Activated effector memory CD4-positive, alpha-beta T cell treated with Interleukin-2 at 50 U/mL for 16 hours (primary cell): ENCODE results near the gene KCNJ18.
"Not testable (repeated sequence)": the region's sequence is repeated elsewhere in the genome, so short reads cannot be mapped to it uniquely, and the experiment has no call there.

Source experiments
- DNase-seq: peaks from one replicate; pipeline ENCODE4 v3.0.0-alpha.2; 2020

KCNJ18 gene

DNA sequence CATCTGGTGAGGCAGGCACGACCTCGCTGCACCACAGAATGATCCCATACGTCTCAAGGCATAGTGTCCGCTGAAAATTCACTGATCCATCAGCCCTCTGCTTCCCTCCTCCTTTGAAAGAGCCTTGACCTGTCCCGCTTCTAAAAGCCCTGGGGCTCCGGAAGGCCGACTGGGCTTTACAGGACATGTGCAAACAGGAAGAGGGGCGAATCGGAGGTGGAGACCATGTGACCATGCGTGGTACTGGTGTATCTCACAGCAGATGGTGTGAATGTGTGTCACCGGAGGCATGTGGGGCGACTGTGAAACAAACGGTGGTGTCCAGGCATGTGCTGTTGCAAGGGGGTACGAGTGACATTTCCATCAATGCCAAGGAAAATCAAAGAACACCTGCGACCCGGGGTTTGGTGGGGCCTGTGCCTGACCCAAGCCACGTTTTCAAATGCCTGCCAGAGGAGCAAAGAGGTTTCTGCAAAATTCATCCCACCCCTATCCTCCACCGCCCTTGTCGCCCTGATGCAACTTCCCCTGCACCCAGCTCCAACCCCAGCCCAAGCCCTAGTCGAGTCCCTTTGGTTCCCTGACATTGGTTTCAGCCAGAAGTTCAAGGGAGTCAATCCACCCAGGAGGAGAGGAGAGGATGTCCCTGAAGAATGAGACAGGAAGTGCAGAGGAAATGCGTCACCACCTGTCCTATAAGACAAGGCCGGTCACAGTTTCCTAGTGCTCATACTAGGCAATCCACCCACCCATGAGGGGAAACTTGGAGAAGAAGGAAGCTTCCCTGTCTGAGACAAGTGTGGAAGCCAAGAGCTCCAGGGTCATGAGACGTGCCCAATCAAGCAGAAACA is 5.9 kb upstream of the KCNJ18 start:
- DNase-seq: no peak

DNA sequence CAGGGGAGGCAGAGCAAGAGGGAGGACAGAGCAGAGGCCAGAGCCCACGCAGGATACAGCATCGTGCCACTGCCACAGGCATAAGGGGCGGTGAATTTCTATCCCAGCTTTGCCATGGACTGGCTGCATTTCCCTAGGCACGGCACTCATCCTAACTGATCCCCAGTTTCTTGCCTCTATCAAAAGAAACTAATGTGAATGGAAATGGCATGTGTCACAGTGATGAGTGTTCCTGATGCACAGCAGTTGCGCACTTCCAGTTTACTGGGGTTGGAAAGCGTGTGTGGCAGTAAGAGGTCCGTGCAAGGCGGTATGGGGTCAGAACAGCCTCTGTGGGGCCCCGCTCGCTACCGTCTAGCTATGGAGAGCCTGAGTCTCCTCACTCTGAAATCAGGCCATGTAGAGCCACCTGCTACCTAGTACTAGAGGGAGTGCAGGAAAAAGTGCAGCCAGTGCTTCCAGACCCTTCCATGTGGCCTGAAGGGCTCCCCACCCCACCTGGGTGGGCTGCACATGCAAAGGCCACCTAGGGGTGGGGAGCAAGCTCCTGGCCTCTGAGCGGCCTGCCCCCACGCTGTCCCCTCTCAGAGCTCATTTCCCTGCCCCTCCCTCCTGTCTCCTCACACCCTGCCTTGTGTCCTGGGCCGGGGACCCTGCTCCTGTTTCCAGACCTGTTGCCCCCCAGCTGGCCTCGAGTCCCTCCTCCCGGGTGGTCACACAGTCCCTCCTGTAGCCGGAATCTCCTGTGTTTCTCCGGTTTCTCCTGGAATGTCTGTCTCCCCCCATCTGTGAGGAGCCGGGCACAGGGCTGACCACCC is 5.0 kb upstream of the KCNJ18 start:
- DNase-seq: no peak

DNA sequence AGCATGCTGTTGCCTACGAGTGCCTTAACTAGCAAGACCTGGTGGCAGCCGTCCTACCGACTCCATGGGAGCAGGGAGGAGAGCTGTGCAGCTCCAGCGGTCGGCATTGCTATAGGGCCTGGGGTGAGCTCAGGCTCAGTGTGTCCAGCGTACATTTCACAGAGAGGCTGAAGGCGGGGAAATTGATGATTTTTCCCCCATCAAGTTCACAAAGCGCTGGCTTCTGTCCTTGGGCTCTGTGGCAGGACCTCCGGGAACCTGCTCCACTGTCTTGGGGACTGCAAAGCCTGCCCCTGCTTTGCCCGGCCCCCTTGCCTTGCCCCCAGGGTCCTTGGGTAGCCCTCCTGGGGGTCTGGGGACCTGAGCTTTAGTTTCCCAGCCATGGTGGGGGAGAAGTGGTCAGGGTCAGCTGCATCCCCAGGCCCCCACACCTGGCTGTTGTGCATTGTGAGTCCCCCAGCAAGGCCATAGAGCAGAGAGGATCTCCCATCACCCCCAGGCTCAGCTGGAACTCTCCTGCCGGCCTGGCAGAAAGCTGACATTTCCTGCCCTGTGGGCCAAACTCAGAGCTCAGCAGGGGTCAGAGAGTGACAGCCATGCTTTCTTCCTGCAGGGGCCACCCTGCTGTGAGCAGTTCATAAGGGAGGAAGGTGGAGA is 3.9 kb upstream of the KCNJ18 start:
- no peak for DNase-seq

DNA sequence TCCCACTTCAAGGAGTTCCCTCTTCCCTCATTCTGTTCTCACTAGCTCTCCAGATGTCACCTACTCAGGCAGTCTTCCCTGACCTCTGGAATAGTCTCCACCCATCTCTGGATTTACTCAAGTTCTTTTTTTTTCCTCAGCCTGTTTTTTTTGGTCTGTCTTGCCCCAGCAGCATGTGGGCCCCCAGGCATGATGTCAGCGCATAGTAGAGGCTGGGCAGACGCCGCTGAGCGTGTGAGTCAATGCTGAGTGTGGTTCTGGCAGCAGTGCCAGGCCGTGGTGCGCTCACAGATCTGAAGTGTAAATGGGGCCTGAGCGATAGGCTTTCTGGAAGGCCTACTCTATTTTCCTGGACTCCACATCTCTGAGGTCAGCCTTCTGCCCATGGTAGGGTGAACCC is 2.7 kb upstream of the KCNJ18 start:
- no peak for DNase-seq

DNA sequence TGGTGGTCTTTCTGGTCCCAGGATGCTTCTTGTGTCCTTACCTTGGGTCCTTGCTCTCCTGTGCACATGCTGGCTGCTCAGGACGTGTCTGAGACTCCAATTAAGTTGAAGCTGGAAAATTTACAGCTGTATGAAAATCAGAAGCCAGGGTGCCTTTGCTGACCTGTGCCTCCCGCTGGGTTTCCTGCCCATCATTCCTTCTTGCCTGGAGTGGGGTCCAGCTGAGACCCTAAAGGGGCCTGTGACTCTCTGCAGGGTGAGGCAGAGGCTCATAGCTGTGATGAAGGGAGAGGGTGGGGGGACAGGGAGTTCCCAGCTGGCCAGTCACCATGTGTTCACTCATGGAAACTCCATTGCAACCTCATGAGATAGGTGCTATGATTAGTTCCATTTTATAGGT is 1.5 kb upstream of the KCNJ18 start:
- DNase-seq: not testable (repeated sequence)

DNA sequence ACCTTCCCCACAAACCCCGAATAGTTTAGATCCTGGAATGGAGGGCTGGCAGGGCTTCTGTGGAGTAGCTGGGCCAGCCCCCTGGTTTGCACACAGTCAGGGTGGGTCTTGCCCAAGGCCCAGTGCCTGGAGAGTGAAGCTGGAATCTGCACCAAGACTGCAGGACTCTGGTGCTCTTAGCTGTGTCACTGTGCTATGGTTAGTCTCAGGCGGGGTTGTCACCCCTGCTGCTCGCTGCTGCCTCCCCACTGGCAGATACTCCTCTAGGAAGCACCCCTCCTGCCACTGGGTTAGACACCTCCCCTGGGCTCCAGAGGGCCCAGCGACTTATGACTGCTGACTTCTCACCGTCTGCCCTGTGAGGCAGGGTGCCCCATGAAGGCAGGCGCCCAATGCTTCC is 842 bp upstream of the KCNJ18 start:
- not testable (repeated sequence) for DNase-seq

DNA sequence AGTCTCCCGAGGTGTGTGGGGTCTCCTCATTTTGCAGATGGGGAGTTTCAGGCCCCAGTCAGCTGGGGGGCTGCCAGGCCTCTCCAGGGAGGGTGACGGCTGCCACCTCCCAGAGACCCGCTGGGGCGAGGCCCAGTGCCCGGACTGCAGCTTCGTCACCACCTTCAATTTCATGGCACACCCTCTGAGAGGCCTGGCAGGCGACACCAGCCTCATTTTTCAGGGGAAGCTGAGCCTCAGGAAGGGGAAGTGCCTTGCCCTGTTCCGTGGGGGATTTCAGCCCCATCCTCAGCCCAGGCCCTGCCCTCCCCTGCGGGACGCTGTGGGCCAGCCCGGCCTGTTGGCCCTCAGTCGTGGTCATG is 362 bp downstream of the KCNJ18 start:
- DNase-seq: not testable (repeated sequence)

DNA sequence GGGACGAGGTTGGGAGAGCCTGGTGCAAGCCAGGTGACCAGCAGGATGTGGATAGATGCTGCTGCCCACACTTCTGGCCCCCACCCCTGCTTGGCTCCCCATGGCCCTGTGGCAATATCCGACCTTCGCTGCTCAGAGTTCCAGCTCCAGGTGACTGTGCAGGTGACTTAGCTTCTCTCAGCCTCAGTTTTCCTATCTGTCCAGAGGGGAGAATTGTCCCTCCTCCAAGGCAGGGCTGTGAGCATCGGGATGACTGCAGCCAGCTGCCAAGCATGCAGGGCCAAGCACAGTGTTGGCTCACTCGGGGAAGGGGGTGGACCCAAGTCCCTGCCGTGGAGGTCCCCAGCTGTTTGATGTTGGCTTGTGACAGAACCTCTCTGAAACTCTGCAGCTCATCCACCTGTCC is 1.1 kb downstream of the KCNJ18 start:
- not testable (repeated sequence) for DNase-seq

DNA sequence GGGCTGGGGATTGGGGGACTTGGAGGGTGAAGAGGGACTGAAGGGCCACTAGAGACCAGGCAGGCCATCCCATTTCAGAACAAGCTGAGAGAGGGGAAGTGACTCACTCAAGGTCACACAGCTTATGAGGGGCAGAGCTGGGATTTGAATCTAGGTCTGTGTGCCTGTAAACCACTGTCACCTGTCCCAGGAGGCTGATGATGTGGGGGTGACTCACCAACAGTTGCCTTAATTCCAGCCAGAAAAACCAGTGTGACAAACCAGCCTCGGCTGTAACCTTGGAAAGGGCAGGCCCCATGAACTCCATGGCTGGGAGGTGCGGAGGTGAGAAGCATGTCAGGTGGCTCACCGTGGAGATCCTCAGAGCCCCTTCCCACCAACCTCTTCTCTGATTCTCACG is 1.6 kb downstream of the KCNJ18 start:
- DNase-seq: not testable (repeated sequence)

DNA sequence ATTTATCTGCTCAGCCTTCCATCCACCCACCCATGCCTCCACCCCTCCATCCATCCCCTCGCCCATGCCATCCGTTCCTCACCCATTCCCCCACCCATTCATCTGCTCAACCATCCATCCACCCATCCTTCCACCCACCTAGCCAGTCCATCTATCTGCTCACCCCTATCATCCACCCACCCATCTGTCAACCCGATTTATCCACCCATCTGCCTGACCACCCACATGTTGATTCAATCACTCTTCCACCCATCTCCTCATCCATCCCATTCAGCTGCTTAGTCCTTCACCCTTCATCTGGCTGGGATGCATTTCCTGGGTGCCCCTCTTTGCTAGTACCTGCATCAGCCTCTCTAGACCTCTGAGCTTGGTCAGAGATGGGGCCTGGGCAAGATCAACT is 3.9 kb downstream of the KCNJ18 start:
- DNase-seq: not testable (repeated sequence)

DNA sequence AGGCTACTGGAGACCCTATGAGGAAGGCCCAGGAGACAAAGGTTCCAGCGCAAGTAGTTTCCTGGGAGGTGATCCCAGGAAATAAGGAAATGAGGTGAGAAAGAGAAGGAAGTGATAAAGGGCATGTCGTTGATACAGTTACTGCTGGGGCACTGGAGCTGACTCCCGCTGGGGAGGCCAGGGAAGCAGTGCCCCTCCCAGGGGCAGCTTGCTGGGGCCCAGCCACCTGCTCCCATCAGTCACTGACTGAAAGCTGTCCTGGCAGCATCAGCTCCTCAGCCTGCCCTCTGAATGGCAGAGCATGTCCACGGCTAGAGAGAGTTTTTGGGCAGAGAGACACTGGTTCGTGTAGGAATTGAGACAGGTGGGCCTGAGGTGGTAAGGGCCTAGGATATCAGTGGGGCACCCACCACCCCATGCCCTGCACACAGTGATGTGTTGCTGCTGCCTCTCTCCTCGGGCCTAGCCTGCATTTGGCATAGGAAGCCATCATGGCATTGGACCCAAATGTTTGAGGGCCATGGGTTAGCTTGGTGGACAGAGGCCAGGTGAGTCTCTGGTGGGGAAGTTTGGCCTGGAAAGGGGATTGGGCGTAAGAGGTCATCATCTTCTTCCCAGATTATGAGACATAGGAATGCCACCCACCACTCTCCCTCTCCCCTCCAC is 4.7 kb downstream of the KCNJ18 start:
- not testable (repeated sequence) for DNase-seq

DNA sequence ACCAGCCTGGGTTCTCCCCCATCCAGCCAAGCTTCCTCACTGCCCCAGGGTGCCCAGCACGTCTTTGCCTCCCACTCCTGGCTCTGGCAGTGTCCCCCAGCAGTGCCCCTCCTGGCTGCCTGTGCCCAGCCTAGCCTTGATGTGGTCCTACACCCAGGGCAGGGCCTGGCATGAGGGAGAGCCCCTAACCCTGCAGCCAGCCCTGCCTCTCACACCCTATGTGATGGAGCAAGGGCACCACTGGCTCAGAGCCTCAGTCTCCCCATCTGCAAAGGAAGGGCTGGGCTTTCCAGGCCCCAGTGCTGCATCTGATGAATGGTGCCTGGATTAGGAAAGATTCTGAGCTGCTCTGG is 5.2 kb downstream of the KCNJ18 start:
- DNase-seq: not testable (repeated sequence)

DNA sequence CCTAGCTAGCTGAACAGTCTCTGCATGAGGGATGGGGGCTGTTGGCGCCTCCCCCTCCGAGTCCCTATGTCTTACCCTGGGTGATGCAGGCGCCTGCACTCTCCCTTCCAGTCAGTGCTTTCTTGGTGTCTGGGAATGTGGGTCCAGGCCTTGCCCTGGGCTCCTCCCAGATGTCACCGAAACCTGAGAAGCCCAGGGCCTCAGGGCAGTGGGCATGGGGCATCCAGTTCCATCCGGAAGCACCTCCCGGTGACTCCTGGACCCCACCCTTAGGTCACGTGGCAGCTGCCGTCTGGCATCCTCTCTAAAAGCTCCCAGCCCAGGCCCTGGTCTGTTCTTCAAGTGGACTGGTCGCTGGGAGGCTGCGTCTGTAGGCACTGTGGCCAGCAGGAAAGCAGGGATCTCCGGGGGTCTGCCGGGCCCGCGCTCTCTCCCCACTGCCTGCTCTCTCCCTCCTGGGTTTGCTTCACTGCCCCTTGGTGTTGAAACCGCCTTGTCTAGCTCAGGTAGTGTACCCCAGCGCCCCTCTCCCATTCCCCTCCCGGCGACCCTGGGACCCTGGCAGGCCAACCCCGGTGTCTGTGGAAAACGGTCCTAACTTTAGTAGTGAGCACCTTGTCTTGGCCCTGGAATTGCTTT is 6.2 kb downstream of the KCNJ18 start:
- DNase-seq: not testable (repeated sequence)

DNA sequence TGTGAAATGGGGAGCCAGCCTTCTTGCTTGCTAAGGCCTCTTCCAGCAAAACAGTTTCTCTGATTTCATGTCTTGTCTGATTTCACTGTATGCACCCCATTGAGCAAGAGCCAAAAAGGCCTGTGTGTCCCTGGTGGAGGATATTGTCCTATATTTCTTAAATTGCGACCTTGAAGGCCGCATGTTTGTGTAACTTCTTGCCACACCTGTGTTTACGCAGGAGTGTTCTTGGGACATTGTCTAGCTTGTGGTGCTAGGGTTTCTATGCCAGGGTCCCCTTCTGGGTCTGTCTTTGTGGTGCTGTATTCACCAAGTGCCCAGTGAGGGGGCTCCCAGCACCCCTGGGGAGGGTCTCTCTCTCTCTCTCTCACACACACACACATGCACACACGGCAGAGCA is 6.8 kb downstream of the KCNJ18 start:
- DNase-seq: not testable (repeated sequence)

DNA sequence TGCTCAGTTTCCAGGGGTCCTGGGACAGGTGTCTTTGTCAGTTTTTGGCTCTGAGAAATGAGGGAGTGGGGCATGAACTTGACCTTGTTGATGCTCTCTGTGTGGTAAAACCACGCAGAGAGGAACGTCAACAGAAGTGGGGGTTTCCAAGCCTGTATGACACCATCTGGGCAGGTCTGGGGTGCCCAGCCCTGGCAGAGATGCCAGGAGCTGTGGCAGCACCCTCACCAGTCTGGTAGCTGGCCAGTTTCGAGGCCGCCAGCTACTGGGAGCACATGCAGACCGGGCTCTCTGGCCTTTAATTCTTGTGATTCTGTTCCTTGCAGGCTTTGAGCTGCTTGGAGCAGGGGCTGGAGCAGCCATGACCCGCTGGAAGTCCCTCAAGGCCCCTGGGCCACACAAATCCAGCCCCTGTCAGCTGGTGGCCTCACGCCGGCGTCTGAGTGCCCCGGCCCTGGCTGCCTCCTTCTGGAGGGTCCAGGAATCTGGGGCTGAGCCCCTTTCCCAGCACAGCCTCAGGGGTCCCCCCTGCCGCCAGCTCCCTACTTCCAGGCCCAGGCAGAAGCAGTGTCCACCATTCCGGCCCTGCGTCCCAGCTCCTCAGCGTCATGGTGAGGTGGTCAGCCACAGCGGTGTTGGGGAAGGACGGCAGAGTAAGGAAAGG is 7.4 kb downstream of the KCNJ18 start:
- DNase-seq: not testable (repeated sequence)

DNA sequence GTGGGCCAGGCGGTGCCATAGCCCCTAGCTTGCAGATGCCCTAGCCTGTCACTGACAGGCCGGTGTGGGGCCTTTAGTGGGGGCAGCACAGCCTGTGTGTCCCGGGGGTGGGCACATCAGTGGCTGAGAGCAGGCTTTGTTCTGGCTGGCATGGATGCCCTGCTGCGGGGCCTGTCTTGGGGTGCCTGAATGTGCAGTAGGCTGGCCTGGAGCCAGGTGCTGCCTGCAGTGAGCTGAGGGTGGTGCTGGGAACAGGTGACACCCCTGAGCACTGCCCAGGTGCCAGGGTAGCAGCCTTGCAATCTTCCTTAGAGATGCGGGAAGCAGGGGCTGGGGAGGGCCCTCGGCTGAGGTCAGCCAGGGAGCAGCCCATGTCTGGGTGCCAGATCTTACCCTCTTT is 8.8 kb downstream of the KCNJ18 start:
- DNase-seq: not testable (repeated sequence)

DNA sequence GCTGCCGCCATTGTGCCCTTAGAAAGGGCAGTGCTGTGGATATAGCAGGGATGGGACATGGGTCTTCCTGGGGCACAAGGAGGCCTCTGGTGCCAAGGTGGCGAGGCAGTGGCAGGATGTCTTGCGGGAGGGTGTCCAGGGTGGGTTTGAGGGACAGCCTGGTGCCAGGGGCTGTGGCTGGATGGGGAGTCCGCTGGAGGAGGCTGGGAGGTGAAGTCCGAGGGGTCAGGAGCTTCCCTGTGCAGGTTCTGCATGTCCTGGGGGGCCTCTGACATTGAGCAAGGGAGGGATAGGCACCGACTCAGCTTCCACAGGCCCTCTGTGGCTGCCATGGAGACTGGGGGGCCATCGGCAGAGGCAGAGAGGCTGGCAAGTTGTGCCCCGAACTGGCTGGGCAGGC is 9.7 kb downstream of the KCNJ18 start:
- not testable (repeated sequence) for DNase-seq

DNA sequence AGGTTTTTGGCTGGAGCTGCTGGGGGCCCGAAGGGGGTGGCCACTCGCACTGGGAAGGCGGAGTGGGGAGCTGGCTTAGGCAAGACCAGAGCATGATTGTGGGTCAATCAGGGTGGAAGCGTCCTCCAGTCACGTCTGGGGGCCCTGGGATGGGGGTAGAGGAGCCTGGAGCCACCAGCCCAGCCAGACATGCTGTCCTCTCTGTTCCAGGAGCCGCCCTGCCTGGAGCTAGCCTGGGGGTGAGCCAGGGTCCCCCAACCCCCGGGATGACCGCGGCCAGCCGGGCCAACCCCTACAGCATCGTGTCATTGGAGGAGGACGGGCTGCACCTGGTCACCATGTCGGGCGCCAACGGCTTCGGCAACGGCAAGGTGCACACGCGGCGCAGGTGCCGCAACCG is 10.2 kb downstream of the KCNJ18 start:
- DNase-seq: not testable (repeated sequence)

DNA sequence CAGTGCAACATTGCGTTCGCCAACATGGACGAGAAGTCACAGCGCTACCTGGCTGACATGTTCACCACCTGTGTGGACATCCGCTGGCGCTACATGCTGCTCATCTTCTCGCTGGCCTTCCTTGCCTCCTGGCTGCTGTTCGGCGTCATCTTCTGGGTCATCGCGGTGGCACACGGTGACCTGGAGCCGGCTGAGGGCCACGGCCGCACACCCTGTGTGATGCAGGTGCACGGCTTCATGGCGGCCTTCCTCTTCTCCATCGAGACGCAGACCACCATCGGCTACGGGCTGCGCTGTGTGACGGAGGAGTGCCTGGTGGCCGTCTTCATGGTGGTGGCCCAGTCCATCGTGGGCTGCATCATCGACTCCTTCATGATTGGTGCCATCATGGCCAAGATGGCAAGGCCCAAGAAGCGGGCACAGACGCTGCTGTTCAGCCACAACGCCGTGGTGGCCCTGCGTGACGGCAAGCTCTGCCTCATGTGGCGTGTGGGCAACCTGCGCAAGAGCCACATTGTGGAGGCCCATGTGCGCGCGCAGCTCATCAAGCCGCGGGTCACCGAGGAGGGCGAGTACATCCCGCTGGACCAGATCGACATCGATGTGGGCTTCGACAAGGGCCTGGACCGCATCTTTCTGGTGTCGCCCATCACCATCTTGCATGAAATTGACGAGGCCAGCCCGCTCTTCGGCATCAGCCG is 10.8 kb downstream of the KCNJ18 start:
- not testable (repeated sequence) for DNase-seq

DNA sequence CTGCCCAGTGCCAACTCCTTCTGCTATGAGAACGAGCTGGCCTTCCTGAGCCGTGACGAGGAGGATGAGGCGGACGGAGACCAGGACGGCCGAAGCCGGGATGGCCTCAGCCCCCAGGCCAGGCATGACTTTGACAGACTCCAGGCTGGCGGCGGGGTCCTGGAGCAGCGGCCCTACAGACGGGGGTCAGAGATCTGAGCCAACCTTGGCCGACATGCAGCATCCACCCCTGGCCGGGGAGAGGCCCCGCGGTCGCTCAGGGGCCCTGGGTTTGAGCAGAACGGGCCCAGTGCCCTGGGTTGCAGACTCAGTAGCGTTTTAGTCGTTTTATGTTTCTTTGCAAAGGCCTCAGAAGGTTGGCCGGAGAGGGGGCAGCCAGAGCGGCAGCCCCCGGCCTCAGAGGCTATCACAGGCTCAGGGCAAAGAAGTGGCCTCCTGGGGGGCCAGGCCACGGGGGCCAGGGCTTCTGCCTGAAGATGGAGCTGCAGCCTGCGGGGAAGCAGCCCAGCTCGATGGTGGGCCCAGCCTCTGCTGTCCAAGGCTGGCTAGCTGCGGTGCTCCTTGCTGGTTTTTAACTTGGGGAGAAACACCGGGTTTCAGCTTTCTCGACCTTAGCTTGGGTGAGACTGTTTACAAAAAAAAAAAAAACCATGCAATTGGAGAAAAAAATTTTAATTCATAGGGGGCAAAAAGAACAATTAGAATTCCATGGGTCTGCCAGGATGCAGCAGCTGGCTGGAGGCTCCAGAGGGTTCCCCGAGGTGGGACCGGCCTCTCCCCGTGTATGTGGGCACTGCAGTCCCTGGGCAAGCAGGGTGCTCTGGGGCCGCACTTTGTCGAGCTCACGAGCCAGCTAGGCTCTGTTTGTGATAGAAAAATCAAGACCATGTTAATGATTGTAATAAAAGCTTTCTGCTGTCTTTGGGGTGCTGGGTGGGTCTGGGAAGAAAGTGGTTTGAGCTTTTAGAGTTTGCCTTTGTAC is 11.9 kb downstream of the KCNJ18 start:
- DNase-seq: not testable (repeated sequence)
